Hepatocyte (in vitro differentiated cells): ENCODE data around the gene CDKL2.

Source experiments
- EZH2 ChIP-seq: fragments of 200-600 bp; sonication (generic); IDR thresholded peaks from 2 replicates; pipeline ENCODE4 v1.6.1; 2016; ENCODE audit warnings: antibody characterized with exemption, mild to moderate bottlenecking, borderline replicate concordance
- TF ChIP-seq, protein P1 (sequence below): fragments of 200-600 bp; sonication (generic); IDR thresholded peaks from 2 replicates; pipeline ENCODE4 v1.5.1; 2016; ENCODE audit warnings: antibody characterized with exemption, mild to moderate bottlenecking; ENCODE audit not compliant: poor library complexity

DNA sequence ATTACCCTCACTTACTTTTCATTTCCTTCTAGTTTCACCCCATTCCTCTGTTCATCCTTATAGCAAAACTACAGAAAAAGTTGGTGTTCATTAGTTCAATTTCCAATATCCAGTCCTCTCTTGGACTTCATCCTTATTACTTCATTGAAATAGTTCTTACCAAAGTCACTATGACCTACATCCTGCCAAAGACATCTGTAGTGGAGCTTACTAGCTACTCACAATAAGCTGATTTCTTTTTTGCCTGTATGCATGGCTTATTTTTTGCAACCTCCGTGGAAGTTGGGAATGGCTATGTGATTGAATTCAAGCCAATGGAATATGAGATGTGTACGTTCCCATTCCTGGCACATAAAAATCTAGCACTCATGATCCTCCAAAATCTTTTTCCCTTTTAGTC is 4.6 kb upstream of the CDKL2 start:
- TF ChIP-seq, protein P1, sequence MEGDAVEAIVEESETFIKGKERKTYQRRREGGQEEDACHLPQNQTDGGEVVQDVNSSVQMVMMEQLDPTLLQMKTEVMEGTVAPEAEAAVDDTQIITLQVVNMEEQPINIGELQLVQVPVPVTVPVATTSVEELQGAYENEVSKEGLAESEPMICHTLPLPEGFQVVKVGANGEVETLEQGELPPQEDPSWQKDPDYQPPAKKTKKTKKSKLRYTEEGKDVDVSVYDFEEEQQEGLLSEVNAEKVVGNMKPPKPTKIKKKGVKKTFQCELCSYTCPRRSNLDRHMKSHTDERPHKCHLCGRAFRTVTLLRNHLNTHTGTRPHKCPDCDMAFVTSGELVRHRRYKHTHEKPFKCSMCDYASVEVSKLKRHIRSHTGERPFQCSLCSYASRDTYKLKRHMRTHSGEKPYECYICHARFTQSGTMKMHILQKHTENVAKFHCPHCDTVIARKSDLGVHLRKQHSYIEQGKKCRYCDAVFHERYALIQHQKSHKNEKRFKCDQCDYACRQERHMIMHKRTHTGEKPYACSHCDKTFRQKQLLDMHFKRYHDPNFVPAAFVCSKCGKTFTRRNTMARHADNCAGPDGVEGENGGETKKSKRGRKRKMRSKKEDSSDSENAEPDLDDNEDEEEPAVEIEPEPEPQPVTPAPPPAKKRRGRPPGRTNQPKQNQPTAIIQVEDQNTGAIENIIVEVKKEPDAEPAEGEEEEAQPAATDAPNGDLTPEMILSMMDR: no peak
- TF ChIP-seq EZH2: no peak
